HUES64 (cell line): ENCODE measurements around the gene ZNF236.
"Not testable (repeated sequence)": the region's sequence is repeated elsewhere in the genome, so short reads cannot be mapped to it uniquely, and the experiment has no call there.

Experiments used
- H3K27ac ChIP-seq: 2 replicates; pipeline ENCODE4 v1.7.0; 2013; ENCODE audit warnings: low read depth, low read length, inconsistent platforms
- H3K27me3 ChIP-seq: 2 replicates; pipeline ENCODE4 v1.6.1; 2013; ENCODE audit warnings: mild to moderate bottlenecking, low read length; ENCODE audit not compliant: insufficient read depth
- H3K36me3 ChIP-seq: 2 replicates; pipeline ENCODE4 v1.6.1; 2013; ENCODE audit warnings: mild to moderate bottlenecking, low read length; ENCODE audit not compliant: insufficient read depth
- H3K4me1 ChIP-seq: 2 replicates; pipeline ENCODE4 v1.6.1; 2013; ENCODE audit warnings: mild to moderate bottlenecking, low read length, moderate library complexity; ENCODE audit not compliant: insufficient read depth
- H3K4me3 ChIP-seq: 2 replicates; pipeline ENCODE4 v1.5.1; 2013; ENCODE audit warnings: mild to moderate bottlenecking, low read length, moderate library complexity
- H3K9ac ChIP-seq: 2 replicates; pipeline ENCODE4 v1.6.1; 2013; ENCODE audit warnings: mild to moderate bottlenecking, low read depth, low read length
- H3K9me3 ChIP-seq: 2 replicates; pipeline ENCODE4 v1.6.1; 2013; ENCODE audit warnings: low read depth, low read length; ENCODE audit not compliant: insufficient read depth
- WGBS: fragments of 150-250, 120-280 bp; methylation state at CpG from one replicate; pipeline ENCODE4 v1.1.7; 2013; ENCODE audit warnings: missing lambda C conversion rate; 5-methylcytosine and 5-hydroxymethylcytosine counted together

Gene ZNF236

DNA sequence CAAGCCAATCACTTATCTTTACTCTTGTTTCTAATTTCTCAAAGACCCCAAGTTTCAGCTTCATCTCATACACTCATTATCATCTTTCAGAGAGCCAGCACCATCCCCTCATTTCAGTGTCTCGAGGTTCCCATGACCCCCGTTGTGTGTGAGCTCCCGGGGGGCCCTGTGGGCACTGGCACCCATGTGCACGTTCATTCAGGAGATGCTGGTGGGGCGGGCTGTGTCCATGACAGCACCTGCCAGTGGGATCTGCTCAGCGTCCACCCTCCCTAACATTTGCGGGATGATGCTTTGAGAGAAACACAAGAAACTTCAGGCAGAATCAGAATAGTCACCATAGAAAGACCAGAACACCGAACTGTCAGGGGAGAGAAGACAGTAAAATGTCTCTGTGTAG, 189.8 kb downstream of the ZNF236 start:
- Histone ChIP-seq H3K4me1 (peaks cover 17% of the 10 kb centered on the region), H3K4me3 (no peak overlapping the region), H3K9me3 (no peaks in the 10 kb centered on the region), H3K27me3 (no peaks in the 10 kb centered on the region), H3K9ac (no peak overlapping the region), H3K27ac (no peak overlapping the region), H3K36me3 (no peaks in the 10 kb centered on the region)
- WGBS, result 96% methylated on average over 8 of the region's 8 CpGs

DNA sequence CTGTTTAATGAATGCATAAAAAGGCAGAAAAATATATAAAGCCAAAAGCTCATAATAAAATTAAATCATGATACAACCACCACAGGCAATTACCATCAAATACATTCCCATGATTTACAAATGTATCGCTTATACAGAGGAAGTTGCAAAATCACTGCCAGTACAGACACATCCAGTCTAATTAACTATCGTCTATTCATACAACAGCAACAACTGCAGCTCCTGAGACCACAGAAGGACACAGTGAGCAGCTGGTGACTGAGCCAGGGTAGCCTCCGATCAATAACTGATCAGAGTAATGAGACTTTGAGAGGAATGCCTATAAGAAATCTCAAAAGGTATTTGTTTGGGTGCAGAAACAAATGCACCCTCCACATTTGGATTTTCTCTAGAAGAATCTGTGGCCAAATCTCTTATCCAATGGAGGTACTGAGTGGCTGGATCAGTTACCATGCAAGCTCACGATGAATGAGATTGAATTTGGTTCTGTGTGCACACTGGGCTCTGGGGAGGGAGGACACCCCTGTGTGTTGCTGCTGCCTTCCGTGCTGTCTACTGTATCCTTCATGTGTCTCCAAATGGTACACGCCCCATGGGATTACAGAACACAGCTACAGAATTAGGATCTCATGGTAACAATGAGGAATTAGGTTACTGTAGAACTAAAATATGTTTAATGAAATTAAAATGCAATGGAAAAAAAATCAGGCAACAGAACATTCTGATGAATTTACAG, 190.6 kb downstream of the ZNF236 start:
- peaks cover 10% of the 10 kb centered on the region for H3K4me1 ChIP-seq
- no peak overlapping the region for H3K4me3 ChIP-seq
- no peak overlapping the region for H3K9ac ChIP-seq
- H3K36me3 ChIP-seq, result no peaks in the 10 kb centered on the region
- no peaks in the 10 kb centered on the region for H3K27me3 ChIP-seq
- H3K9me3 ChIP-seq, result no peaks in the 10 kb centered on the region
- 96% methylated on average over 6 of the region's 6 CpGs for WGBS
- no peak overlapping the region for H3K27ac ChIP-seq

DNA sequence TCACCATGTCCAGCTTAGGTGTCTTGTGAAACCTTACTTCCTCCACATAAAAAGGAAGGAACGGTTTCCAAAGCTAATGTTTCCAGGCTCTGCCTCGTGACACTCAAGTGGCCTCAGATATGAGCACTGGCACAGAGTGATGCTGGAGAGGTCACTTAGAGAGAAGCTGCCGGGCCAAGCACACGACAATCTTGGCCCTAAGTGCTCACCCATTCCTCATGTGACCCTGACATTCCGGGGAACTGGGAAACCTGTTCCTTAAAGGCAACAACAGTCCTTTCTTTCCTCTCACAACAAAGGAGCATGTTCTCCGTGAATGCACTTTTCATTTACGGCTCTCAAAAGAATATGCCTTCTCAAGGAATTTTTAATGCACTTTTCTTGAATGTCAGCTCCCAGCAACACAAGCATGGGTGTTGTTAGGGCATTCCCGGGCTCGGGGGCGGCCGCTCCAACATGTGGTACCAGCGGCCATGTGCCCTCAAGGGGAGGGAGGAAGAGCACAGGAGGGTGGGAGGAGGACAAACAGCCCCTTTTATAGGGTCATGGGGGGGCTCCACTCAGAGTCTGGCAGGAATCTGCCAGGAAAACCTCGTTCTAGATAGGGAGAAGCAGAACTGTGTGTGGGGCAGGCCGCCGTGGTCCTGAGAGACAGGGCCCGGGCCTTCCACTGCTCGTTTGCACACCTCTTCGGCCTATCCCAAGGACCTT, 191.6 kb downstream of the ZNF236 start:
- Histone ChIP-seq H3K9ac (no peak overlapping the region), H3K9me3 (no peaks in the 10 kb centered on the region), H3K27ac (no peak overlapping the region), H3K36me3 (no peaks in the 10 kb centered on the region), H3K4me3 (no peak overlapping the region), H3K4me1 (peaks cover 10% of the 10 kb centered on the region), H3K27me3 (no peaks in the 10 kb centered on the region)
- WGBS, result 93% methylated on average over 18 of the region's 18 CpGs

DNA sequence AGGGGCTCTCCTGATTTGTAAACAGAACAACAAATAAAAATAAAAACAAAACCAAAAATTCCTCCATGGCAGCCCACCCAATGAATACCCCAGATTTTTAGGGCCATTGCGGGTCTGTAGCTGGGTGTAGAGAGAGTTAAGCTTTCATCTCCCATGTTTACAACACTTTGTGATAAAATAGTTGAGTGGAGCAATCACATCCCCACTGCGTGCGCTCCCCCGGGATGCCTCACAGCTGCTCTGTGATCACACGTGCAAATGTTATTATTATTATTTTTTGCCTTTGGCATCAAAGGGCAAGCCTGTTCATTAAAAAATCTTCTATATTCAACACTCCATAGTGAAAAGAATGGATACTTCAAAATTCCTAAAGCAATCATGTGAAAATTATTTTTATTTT, 192.2 kb downstream of the ZNF236 start:
- Histone ChIP-seq H3K36me3 (no peaks in the 10 kb centered on the region), H3K4me3 (no peak overlapping the region), H3K27ac (no peak overlapping the region), H3K27me3 (no peaks in the 10 kb centered on the region), H3K9ac (no peak overlapping the region), H3K4me1 (peaks cover 10% of the 10 kb centered on the region), H3K9me3 (no peaks in the 10 kb centered on the region)
- WGBS, result 100% methylated on average over 5 of the region's 5 CpGs

DNA sequence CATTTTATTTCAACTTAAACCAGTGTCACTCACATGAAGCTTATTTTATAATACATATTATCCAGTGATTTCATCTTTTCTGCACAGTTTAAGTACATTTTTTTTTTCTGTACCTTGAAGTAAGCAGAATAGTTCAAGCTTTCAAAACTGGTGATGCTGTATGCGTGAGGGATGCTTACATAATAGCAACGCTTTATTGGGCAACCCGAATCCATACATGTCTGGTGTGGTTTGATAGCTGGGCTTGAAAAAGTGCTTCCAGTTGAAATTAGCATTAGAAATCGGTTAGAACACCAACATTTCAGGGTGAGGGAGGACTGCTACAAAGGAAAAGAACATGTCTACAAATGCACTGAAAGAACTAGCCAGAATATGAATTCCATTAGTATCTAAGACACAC, 192.8 kb downstream of the ZNF236 start:
- Histone ChIP-seq H3K36me3 (no peaks in the 10 kb centered on the region), H3K4me1 (peaks cover 9% of the 10 kb centered on the region), H3K9ac (no peak overlapping the region), H3K27me3 (no peaks in the 10 kb centered on the region), H3K27ac (no peak overlapping the region), H3K9me3 (no peaks in the 10 kb centered on the region), H3K4me3 (no peak overlapping the region)
- WGBS, result 94% methylated on average over 4 of the region's 4 CpGs

DNA sequence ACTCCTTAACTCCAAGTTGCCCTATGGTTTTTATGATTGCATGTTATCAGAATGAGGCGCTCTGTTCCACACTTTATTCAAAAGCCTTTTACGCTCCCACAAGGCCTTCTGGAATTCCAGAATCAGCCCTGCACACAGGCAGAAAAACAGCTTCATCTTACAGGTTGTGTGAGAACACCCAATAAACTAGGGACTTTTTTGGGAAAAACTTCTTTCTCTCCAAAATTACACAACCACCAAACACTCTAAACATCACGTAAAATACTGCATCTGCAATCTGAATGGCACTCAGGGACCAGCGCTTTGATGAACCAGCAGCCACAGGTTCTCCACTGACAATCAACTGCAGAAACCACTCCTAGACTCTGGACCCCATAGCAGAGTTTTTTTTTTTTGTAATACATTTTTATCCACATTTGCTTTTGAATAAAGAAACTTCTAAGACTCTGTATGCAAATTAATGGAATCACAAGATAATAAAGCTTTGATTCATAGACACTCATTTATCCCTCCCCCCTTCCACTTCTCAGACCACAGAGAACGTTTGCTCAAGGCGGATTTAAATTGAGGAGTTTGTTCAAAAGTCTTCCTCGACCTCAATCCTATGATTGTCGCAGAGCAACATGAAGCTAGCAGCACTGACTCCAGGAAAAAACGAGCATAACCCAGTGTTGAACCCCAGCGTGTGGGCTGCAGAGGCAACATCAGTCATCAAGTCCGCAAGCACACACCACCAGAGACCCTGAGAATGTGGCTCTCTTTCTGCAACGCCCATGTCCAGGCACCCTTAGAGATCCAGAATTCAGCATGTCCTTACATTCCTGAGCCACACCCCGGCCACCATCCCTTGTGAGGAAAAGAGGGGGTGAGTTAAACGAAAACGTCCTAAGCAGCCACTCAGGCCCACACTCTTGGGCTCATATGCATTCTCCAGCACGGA, 193.7 kb downstream of the ZNF236 start:
- H3K9me3 ChIP-seq, result no peaks in the 10 kb centered on the region
- no peaks in the 10 kb centered on the region for H3K27me3 ChIP-seq
- H3K4me1 ChIP-seq, result peaks cover under 1% of the 10 kb centered on the region; the same call in 1 of the 2 replicates
- no peak overlapping the region for H3K9ac ChIP-seq
- H3K36me3 ChIP-seq, result no peaks in the 10 kb centered on the region
- H3K4me3 ChIP-seq, result no peak overlapping the region
- WGBS, result 93% methylated on average over 16 of the region's 16 CpGs
- no peak overlapping the region for H3K27ac ChIP-seq

DNA sequence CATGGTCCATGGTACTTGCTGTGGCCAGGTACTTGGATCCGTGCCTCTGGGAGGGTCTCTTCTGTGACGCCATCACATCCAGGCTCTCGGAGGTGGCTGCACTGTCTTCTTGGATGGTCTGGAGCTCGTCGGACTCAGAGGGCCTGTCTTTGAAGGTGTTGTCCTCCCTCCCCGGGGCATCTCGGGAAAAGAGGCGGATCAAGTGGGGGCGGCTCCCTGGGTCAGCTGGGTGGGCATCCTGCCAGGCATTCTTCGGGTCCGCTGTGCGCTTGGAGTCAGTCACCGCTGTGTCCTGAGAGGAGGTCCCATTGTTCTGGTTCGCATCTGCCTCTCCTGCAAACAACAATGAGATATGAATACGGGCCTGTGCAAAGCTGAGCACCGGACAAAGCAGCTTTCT, 194.6 kb downstream of the ZNF236 start:
- Histone ChIP-seq H3K36me3 (no peaks in the 10 kb centered on the region), H3K4me3 (no peak overlapping the region), H3K4me1 (no peaks in the 10 kb centered on the region), H3K27me3 (no peaks in the 10 kb centered on the region), H3K27ac (no peak overlapping the region), H3K9me3 (no peaks in the 10 kb centered on the region), H3K9ac (no peak overlapping the region)
- 95% methylated on average over 16 of the region's 16 CpGs for WGBS

DNA sequence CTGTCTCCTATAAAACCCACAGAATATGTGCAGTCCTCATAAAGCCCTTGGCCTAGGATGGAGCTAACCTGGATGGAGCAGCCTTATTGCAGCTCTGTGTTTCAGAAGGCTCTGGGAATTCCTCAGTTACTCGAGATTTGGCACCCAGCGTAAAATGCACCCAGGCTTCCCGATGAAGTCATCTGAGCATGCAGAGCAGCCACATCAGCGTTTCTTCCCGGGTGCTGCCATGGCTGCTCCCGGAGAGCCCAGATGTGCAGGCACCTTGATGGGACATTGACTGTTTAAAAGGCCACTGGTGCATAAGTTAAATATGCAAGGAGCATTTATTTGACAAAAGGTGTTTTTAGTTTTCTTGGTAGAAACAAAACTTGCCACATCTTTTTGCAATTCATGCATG, 195.0 kb downstream of the ZNF236 start:
- H3K9ac ChIP-seq, result no peak overlapping the region
- H3K4me3 ChIP-seq, result no peak overlapping the region
- no peak overlapping the region for H3K27ac ChIP-seq
- H3K4me1 ChIP-seq, result no peaks in the 10 kb centered on the region
- no peaks in the 10 kb centered on the region for H3K36me3 ChIP-seq
- H3K27me3 ChIP-seq, result no peaks in the 10 kb centered on the region
- WGBS, result 92% methylated on average over 6 of the region's 6 CpGs
- H3K9me3 ChIP-seq, result no peaks in the 10 kb centered on the region

DNA sequence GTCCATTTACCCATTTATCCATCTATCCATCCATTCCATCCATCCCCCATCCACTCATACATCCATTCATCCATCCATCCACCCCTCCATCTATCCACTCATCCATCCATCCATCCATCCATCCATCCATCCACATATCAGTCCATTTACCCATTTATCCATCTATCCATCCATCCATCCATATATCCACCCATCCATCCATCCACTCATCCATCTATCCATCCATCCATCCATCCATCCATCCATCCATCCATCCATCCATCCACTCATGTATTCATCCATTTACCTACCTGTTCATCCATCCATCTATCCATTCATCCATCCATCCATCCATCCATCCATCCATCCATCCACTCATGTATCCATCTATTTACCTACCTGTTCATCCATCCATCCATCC, 196.3 kb downstream of the ZNF236 start:
- H3K4me1 ChIP-seq, H3K9ac ChIP-seq, H3K9me3 ChIP-seq, H3K27ac ChIP-seq, H3K4me3 ChIP-seq, H3K27me3 ChIP-seq, H3K36me3 ChIP-seq: not testable (repeated sequence)

DNA sequence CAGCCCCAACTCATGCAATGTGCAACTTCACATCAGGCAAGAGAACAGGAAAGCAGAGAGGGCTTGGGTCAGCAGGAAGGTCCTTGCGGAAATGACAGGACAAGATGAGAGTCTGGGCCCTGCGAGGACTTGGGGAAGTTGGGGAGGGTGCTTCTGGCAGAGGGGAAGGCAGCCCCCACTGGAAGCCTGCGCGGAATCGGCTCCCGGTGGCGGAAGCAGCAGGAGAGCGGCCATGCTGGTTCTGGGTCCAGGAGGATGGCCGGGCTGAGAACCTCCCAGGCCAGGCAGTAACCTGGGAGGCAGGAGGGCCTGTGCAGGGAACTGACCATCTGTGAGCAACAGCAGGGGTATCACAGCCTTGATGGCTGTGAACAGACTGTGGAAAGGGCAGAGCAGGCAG, 197.3 kb downstream of the ZNF236 start:
- H3K9ac ChIP-seq, result no peak overlapping the region
- H3K27ac ChIP-seq, result no peak overlapping the region
- H3K36me3 ChIP-seq, result no peaks in the 10 kb centered on the region
- 92% methylated on average over 9 of the region's 9 CpGs for WGBS
- no peak overlapping the region for H3K4me3 ChIP-seq
- H3K4me1 ChIP-seq, result no peaks in the 10 kb centered on the region
- no peaks in the 10 kb centered on the region for H3K27me3 ChIP-seq
- no peaks in the 10 kb centered on the region for H3K9me3 ChIP-seq
